NCI-H2196 (cell line): ENCODE data around the gene TSPAN3.

Experiments
- DNase-seq: peaks from one replicate; lab custom pipeline; 2025; ENCODE audit not compliant: unreplicated experiment; lab: John Stamatoyannopoulos, UW

Gene TSPAN3

GRCh38 chr15:77012868-77013267 lies 58.0 kb downstream of the TSPAN3 start:
- DNase-seq, result no peak

- no peak for DNase-seq
Measured at GRCh38 chr15:77012117-77012712, 58.7 kb downstream of the TSPAN3 start.

- DNase-seq, result no peak
Measured at GRCh38 chr15:77010857-77011256, 60.1 kb downstream of the TSPAN3 start.

GRCh38 chr15:77010312-77010686 lies 60.6 kb downstream of the TSPAN3 start:
- DNase-seq, result peak; percentile 57

GRCh38 chr15:77009646-77010311 lies 61.1 kb downstream of the TSPAN3 start:
- no peak for DNase-seq

GRCh38 chr15:77009176-77009575 lies 61.7 kb downstream of the TSPAN3 start:
- DNase-seq, result no peak

- no peak for DNase-seq
Measured at GRCh38 chr15:77004189-77004588, 66.7 kb downstream of the TSPAN3 start.

GRCh38 chr15:77002954-77003912 lies 67.7 kb downstream of the TSPAN3 start:
- DNase-seq, result no peak

- DNase-seq, result no peak
Measured at GRCh38 chr15:77002436-77002835, 68.5 kb downstream of the TSPAN3 start.

- no peak for DNase-seq
Measured at GRCh38 chr15:77001966-77002365, 68.9 kb downstream of the TSPAN3 start.

GRCh38 chr15:77001351-77001750 lies 69.6 kb downstream of the TSPAN3 start:
- no peak for DNase-seq

- no peak for DNase-seq
Measured at GRCh38 chr15:76999996-77000395, 70.9 kb downstream of the TSPAN3 start.

GRCh38 chr15:76998663-76999285 lies 72.1 kb downstream of the TSPAN3 start:
- DNase-seq, result no peak

GRCh38 chr15:76996526-76997401 lies 74.1 kb downstream of the TSPAN3 start:
- no peak for DNase-seq

- DNase-seq, result no peak
Measured at GRCh38 chr15:76996076-76996525, 74.8 kb downstream of the TSPAN3 start.

- DNase-seq, result no peak
Measured at GRCh38 chr15:76994971-76995945, 75.7 kb downstream of the TSPAN3 start, which contains the start of gene PSTPIP1. TSS of gene PSTPIP1 (plus strand) at chr15:76995126. CDS start at chr15:76995574, 448 bp downstream.

- DNase-seq, result no peak
Measured at GRCh38 chr15:76994496-76994895, 76.4 kb downstream of the TSPAN3 start.

- no peak for DNase-seq
Measured at GRCh38 chr15:76994001-76994400, 76.9 kb downstream of the TSPAN3 start.

- DNase-seq, result no peak
Measured at GRCh38 chr15:76993114-76993725, 77.7 kb downstream of the TSPAN3 start.
